ENCODE data around the gene C19orf73. TPM values are rescaled to one million over a fixed set of nuclear protein-coding genes. Genes with fewer than 3 reads are reported as not detected.
"Not testable (repeated sequence)": the region's sequence is repeated elsewhere in the genome, so short reads cannot be mapped to it uniquely, and the experiment has no call there.

Gene C19orf73
- total RNA-seq, 2 donors from 2014 or later: 0.81 TPM; not detected in 1

DNA sequence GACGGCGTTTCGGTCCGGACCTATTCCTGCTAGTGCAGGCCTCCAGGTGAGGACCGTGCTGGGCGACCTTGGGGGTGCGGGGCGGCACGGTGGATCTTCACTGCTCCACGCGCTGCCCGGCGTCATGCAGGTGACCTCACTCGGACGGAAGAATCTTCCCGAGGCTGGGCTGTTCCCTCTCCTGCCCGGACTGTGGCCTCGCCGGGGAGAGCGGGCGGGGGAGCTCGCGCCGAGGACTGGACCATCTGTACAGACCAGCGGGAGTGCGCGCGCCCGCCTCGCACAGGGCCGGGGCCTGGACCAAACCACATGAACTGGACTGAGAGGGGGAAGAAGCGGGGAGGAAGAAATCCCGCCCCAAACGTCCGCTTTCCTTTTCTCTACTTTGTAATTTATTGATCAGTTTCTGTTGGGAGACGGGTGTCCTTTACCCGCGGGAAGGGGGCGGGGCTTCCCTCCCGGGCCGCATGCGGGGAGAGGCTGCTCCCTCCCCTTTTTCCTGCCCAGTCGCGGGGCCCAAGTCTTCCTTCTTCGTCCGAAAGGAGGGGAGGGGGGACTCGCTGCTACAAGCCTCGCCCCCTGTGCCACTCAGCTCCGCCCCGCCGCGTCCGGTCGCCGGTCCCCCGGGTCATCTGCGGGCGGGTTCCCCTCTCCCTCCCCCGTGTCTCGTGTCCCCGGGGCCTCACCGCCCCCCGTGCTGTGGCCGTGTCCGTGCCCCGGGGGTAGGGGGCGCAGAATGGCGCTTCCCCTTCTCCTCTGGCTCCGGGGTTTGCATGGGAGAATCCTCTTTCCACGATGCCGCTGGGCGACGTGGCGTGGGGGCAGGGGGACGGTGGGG, 31.4 kb upstream of the C19orf73 start:
- peak; percentile 92 for DNase-seq (ENCODE audit: low spot score)
- intact Hi-C loops (cut with DNase I): no loop called here

- DNase-seq (ENCODE audit: low spot score): peak; percentile 93
- intact Hi-C loops (cut with DNase I): no loop called here
Observed at GRCh38 chr19:49149652-49150105, 30.7 kb upstream of the C19orf73 start.

DNA sequence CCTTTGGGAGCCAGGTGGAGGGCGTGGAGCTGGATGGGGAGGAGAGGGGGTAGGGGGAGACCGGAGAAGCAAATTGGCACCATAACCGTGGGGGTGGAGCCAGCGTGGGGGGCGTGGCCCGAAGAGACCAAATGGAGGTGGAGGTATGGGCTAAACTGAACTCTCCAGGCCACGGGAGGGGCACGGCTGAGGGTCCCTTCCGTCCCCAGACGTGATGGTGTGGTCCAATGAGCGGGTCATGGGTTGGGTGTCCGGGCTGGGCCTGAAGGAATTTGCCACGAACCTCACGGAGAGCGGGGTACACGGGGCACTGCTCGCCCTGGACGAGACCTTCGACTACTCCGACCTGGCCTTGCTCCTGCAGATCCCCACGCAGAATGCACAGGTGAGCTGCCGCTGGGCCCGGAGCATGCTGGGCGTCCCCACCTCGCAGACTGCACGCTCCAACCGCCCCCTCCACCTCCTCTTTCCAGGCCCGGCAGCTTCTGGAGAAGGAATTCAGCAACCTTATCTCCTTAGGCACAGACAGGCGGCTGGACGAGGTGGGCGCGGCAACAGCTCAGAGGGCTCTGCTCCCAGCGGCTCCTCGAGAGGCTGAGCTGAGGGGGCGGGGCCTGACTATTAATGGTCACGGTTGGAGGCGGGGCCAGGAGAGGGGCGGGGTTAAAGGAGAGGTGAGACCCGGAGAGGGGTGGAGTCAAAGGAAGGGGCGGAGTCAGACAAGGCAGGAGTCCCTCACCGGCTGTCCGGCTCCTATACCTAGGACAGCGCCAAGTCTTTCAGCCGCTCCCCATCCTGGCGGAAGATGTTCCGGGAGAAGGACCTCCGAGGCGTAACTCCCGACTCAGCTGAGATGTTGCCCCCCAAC, 30.1 kb upstream of the C19orf73 start:
- intact Hi-C loops (cut with DNase I): no loop called here
- peak; percentile 98 for DNase-seq (ENCODE audit: low spot score)

DNA sequence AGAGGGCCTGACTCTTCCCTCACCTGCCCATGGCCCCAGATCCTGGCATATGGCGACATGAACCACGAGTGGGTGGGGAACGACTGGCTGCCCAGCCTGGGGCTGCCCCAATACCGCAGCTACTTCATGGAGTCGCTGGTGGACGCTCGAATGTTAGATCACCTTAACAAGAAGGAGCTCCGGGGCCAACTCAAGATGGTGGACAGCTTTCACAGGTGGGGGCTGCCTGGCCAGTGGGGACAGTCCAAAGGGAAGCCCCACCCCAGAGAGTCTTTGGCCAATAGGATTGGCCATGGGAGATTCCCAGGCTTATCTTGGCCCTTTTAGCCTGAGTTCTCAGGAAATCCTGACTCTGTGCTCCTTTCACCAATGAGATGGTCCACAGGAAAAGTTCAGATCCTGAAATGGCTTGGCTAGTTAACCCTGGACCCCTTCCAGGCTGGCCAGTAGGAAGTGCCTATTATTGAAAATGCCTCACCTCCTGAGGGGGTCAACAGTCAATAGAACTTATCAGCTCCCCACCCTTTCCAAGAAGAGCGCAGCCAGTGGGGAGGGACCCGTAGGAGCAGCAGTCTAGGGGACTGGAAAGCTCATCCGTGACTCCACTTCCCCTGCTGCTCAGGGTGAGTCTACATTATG, 29.2 kb upstream of the C19orf73 start:
- intact Hi-C loops (cut with DNase I): no loop called here
- DNase-seq (ENCODE audit: low spot score): no peak

DNA sequence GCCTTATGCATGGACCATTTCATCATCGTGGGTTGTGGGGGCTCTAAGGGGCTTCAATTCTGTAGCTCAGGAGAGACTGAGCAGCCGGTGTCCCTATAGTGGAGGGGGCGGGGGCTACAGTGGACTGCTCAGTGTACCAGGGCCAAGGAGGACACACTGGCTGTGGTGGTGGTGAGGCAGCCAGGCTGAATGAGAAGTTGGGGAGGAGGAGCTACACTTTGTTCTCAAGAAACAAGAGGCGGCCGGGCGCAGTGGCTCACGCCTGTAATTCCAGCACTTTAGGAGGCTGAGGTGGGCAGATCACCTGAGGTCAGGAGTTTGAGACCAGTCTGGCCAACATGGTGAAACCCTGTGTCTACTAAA, 27.4 kb upstream of the C19orf73 start:
- DNase-seq (ENCODE audit: low spot score); intact Hi-C loops (cut with DNase I): not testable (repeated sequence)

GRCh38 chr19:49145573-49146407, 26.8 kb upstream of the C19orf73 start:
- intact Hi-C loops (cut with DNase I): no loop called here
- DNase-seq (ENCODE audit: low spot score): peak; percentile 93

DNA sequence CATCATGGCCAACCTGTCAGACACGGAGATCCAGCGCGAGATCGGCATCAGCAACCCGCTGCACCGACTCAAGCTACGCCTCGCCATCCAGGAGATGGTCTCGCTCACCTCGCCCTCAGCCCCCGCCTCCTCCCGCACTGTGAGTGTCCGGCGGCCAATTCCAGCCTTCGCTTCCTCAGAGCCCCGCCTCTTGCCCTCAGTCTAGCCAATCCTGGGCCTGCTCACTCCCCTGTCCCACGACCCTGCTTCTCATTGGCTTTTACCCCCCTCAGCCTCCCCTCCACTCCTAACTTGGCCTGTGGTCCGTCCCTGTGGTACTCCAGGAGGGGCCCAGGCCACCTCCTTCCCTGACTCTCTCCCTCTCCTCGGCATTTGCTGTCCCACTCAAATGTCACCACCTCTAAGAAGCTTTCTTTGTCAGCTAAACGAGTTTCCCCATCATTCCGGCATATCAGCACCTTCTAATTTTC, 24.0 kb upstream of the C19orf73 start:
- intact Hi-C loops (cut with DNase I): no loop called here
- peak; percentile 94 for DNase-seq (ENCODE audit: low spot score)

GRCh38 chr19:49141352-49141751, 22.4 kb upstream of the C19orf73 start:
- intact Hi-C loops (cut with DNase I): loop anchor here in 1 of 2 donors (1.0 kb wide), 1 partner anchor 21 kb away; no protein-coding TSS in a partner anchor
- DNase-seq (ENCODE audit: low spot score): no peak

GRCh38 chr19:49140951-49141350, 22.0 kb upstream of the C19orf73 start:
- DNase-seq (ENCODE audit: low spot score): no peak
- intact Hi-C loops (cut with DNase I): loop anchor here in 1 of 2 donors (1.0 kb wide), 1 partner anchor 21 kb away; no protein-coding TSS in a partner anchor

GRCh38 chr19:49136771-49137171, 17.8 kb upstream of the C19orf73 start:
- intact Hi-C loops (cut with DNase I): no loop called here
- DNase-seq (ENCODE audit: low spot score): no peak

- intact Hi-C loops (cut with DNase I): no loop called here
- no peak for DNase-seq (ENCODE audit: low spot score)
Observed at GRCh38 chr19:49135686-49136085, 16.7 kb upstream of the C19orf73 start.

GRCh38 chr19:49133621-49134454, 14.9 kb upstream of the C19orf73 start:
- DNase-seq (ENCODE audit: low spot score): no peak
- intact Hi-C loops (cut with DNase I): no loop called here

- intact Hi-C loops (cut with DNase I): no loop called here
- no peak for DNase-seq (ENCODE audit: low spot score)
Observed at GRCh38 chr19:49132974-49133609, 14.1 kb upstream of the C19orf73 start.

DNA sequence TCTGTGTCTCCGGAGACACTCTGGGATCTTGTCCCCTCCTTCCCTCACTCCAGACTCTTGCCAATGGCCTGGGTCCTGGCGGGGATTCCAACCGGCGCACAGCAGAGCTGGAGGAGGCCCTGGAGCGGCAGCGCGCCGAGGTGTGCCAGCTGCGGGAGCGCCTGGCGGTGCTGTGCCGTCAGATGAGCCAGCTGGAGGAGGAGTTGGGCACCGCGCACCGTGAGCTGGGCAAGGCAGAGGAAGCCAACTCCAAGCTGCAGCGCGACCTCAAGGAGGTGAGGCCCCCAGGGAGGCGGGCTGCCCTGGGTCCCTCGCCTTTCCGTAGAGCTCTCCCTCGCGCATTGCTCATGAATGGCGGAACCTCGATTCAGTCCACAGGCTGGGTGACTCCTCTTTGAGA, 11.4 kb upstream of the C19orf73 start:
- intact Hi-C loops (cut with DNase I): loop anchor here in 1 of 2 donors (2.0 kb wide), 1 partner anchor 22 kb away; no protein-coding TSS in a partner anchor
- DNase-seq (ENCODE audit: low spot score): no peak

- intact Hi-C loops (cut with DNase I): no loop called here
Observed at GRCh38 chr19:49129238-49129583, 10.3 kb upstream of the C19orf73 start.

DNA sequence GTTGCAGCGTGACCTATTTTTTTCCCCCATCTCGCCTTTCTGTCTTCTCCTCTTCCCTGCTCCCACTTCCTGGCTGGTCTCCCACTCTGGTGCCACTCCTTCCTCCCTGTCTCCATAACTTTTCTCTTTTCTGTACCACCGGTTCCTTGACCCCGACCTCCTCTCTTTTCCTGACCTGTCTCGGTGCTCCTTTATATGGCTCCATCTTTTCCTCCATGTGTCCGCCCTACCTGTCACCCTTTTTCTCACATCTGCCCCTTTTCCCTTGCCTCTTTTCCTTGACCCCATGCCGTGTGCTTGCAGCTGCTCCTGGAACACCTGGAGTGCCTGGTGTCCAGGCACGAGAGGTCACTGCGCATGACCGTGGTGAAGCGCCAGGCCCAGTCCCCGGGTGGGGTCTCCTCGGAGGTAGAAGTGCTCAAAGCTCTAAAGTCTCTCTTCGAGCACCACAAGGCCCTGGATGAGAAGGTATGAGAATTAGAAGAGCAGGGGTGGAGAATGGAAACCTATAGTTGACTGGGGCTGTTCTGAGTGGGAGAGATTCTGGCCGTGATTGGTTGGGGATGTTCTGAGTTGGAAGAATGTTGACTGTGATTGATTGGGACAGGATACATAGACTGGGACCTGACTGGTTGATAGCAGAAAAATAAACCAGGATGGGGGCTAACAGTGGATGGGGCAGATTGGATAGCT, 9.7 kb upstream of the C19orf73 start:
- intact Hi-C loops (cut with DNase I): no loop called here
- DNase-seq (ENCODE audit: low spot score): no peak

More at GRCh38 chr19:49129238-49129583, 10.3 kb upstream of the C19orf73 start:
- no peak for DNase-seq (ENCODE audit: low spot score)

Measured in posterior vena cava (tissue), 2 donors.